Stimulated activated CD8-positive, alpha-beta memory T cell treated with anti-CD3 and anti-CD28 coated beads, Interleukin-15, amount 100 ng/mL, for 48 hours (primary cell): ENCODE measurements around the gene PDZK1.
"Not testable (repeated sequence)": the region's sequence is repeated elsewhere in the genome, so short reads cannot be mapped to it uniquely, and the experiment has no call there.

Source experiments
- DNase-seq, 2 donors: peaks; one replicate each; pipeline ENCODE4 v3.0.0-alpha.2; 2020; ENCODE audit warnings: low read depth in 2 of 2

Gene PDZK1

DNA sequence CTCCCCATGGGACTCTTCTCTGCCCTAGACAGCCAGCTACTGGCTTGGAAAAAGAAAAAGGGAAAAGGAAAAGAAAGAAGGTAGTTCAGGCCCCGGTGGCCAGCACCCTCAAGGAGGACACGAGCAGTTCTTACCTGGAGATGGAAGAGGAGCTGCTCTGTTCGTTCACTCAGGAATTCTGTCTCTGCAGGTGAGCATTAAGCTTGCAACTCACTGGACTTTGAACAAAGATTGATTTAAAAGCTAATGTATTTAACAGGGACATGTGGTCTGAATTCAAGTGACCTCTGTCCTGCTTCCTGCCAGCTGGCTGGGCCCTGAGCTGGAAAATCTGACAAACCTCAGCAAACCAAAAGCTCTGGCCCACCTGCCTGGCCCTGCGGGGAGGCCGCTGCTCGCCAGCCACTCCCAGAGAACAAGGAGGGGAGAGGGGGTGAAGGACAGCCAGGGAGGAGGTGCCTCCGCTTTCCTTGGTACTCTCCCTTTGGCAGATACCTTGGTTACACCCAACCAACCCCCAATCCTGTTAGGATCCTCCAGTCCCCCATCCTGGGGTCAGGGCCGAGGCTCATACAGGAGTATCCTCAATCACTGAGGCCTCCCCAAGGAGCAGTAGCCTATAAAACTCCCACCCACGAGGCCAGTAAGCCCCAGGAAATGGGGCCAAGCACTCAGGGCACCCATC is at the start of gene PDZK1:
Gene PDZK1, minus strand, starts transcription at position 186 of the 685 bp plus-strand sequence. CDS start 19,347 bp downstream, outside the sequence.
- no peak for DNase-seq

DNA sequence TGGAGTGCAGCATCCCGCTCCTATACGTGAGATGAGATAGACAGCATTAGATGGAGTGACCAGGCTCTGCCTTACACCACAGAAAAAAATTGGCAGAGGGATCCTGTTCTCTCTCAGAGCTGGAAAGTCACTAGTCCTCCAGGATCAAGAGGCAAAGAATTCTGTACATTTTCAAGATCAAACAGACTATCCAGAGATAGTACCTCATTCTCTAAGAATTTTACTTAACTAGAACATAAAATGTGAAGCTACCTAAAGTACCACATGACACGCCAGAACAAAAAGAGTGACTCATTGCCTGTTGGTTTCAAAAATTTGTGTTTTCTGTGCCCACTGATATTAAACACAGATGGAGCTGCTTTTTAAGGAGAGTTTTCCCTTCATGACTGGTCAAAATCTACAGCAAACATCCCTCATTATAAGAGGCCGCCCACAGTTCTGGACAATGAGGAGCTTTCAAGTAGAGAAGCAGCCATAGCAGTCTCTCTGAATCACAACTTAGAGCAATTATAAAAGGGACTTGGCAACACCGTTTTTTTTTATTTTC is 44.4 kb upstream of the PDZK1 start:
- no peak for DNase-seq

DNA sequence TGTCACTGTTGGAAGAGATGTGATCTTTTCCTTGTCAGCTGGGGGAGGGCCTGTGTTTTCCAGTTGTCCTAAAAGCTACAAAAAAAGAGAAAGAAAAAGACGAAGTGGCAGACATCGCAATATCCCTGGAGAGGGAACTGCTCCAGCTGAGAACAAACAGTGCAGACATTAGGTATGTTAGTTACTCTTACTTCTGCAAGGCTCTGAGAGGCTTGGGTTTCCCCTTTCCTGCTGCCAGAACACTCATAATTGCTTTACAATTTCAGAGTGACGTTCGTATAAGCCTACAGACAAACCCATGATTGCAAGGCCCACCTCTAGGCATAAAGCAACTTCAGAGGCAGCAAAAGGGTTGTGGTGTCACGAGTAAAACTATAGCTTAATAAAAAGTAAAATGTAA is 43.3 kb upstream of the PDZK1 start:
- no peak for DNase-seq

DNA sequence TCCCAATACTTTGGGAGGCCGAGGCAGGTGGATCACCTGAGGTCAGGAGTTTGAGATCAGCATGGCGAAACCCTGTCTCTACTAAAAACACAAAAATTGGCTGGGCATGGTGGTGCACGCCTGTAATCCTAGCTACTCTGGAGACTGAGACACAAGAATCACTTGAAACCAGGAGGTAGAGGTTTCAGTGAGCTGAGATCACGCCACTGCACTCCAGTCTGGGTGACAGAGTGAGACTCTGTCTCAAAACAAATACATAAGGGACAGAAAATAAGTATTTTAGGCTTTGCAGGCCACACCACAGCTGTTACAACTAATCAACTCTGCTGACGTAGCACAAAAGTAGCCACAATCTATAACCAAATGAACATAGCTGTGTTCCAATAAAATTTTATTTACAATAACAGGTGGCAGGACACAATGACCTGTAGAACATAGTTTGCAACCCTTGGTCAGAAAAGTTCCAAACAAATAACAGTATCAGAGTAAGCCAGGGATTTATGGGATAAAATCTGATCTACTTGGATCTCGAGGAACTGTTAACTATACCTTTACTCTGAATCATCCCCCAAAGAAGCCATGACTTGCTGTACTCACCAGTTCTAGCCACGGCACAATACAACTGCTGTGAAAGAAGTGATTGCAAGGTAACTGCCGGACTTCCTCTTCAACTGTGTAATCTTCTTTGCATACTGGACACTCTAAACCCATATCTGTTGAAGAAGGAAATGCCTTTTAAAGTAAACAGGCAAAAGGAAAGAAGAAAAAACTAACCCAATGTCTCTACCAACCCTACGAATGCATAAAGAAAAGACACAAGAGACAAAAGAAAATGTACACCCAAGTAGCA is 40.5 kb upstream of the PDZK1 start:
- DNase-seq = no peak

DNA sequence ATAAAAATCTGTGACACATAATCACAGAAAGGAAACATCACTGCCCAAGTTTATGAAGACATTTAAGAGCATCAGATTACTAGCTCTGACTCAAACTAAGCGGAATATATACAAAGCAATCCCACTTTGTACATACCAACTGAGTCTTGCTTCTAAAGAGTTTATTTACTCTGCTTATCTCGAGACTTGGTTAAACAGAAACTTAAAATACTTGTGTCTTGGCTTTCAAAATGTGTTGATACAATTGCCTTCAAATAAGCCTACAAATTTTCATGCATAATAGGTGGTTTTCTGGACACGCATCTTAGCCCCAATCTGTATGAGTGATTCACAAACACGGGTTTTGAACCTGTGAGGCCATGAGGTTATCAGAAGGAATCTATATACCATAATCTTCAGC is 33.1 kb upstream of the PDZK1 start:
- no peak for DNase-seq

DNA sequence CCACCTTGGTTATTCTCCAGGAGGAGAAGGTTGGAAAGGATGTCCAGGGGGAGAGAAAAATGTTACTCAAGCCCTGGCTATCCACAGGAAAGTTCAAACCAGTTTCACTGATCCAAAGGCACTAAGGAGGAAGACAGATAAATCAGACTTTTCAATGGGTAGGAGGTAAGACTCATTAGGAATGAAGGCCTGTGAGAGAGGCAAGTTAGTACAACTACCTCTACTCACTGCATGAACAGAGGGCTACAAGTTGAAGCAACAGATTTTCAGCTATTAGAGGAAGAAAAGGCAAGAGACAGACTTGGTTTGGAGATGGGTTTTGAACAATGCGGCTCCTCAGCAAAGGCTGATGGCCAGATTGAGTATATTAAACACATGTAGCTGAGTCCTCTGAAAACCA is 29.0 kb upstream of the PDZK1 start:
- no peak for DNase-seq

DNA sequence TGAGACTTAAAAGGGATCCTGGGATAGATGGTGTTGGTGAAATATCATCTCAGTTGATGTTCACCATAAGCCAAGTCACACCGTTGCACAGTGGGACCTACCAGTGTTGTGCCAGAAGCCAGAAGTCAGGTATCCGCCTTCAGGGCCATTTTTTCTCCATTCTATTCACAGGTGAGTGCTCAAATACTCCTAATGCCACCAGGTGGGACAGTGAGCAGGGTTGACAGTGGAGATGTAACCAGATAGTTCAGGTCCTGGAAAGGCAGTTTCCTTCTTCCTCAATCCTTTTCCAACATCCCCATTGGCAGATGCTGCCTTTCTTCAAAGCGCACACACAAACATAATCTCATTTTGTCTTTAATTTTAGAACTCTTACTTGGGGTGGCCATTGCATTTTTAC is 23.7 kb upstream of the PDZK1 start:
- DNase-seq = no peak

DNA sequence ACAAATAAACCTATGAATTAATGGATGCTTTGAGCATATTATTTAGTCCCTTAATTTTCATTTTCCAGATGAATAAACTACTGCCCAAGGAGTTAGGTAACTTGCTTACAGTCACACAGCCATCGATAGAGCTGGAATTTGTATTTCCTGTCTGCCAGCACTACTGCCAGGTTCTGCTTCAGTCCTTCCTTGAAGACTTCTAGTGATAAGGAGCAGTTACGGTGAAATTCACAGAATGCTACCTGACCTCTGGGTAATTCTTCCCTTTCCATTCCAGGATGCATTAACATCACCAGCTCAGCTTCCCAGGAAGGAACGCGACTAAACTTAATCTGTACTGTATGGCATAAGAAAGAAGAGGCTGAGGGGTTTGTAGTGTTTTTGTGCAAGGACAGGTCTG is 23.3 kb upstream of the PDZK1 start:
- no peak for DNase-seq

DNA sequence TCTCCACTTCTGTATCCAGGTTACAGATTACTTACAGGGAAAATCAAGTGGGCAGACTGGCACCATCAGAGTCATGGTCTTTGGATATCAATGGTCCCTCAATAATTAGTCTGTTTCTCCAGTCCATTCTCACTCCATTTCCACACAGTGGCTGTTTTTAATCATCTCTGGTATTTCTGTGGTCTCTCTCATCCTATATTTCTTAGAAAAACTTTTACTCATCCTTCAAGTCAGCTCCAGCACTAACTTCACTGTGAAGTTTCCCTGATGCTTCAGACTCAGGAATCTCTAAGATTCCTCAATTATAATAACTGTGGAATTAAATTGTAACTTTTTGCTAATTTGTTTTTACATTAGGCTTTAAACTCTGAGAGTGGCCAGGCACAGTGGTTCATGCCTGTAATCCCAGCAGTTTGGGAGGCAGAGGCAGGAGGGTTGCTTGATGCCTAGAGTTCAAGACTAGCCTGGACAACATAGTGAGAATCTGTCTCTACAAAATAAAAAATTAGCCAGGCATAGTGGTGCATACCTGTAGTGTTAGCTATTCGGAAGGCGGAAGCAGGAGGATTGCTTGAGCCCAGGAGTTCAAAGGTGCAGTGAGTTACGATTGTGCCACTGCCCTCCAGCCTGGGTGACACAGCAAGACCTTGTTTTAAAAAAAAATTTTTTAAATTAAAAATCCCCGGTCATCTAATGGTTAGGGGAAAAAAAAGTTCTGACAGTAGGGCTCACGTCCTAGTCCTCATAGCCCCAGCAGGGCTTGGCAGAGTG is 22.7 kb upstream of the PDZK1 start:
- DNase-seq = no peak

DNA sequence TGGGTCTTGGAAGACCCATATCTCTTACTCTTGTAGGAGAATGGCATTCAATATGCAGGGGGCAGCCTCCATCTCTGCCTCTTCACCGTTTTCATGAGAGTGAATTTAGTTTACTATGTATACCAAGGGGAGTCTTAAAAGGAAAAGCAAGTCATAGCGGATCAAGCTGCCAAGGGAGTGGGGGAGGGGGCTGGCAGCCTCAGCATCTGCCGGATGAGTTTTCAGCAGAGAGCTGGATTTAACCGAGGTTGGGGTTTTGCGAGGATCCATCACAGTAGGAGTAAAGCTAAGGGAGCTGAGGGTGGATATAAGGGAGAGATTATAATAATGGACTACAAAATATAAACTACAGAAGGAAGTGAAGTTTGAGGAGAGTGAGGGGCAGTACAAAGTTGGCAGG is 22.0 kb upstream of the PDZK1 start:
- DNase-seq = no peak

DNA sequence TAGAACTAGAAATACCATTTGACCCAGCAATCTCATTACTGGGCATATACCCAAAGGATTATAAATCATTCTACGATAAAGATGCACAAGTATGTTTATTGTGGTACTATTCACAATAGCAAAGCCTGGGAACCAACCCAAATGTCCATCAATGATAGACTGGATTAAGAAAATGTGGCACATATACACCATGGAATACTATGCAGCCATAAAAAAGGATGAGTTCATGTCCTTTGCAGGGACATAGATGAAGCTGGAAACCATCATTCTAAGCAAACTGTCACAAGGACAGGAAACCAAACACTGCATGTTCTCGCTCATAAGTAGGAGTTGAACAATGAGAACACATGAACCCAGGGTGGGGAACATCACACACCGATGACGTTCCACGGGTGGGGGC is 19.0 kb upstream of the PDZK1 start:
- not testable (repeated sequence) for DNase-seq

DNA sequence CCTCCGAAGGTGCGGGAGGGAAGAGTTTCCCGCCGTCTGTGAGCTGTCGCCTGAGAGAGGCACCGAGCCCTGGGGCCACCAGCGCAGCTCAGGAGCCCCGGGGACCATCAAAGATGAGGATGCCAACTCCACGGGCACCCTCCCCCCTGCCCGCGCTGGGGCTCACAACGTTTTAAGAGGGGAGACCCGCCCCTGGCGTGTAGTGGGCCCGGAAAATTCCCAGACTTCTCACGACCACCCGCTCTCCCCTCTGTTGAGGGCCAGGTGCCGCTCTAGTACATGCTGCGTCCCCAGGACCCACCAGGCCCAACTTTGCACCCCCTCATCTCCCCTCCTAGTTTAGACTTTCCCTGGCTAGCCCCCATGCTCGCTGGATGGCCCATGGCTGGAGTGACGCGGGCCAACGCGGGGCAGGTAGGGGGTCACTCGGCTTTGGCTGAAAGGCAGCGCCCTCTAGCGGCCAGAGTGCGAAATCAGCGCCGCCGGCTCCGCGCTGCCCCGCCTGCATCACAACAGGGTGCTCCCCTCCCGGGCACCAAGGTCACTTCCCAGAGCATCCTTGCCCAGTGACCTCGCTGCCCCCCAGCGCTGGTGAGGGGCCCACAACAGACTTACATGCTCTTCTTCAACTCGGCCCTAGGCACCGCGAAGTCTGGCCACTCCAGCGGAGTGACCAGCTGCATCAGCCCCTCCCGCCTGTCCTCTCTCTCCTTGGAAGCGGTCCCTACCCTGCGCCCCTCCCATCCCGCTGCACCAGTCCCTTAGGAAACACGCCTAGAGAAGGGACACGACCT is 13.9 kb upstream of the PDZK1 start:
- DNase-seq = peak; percentile 54 to 56

DNA sequence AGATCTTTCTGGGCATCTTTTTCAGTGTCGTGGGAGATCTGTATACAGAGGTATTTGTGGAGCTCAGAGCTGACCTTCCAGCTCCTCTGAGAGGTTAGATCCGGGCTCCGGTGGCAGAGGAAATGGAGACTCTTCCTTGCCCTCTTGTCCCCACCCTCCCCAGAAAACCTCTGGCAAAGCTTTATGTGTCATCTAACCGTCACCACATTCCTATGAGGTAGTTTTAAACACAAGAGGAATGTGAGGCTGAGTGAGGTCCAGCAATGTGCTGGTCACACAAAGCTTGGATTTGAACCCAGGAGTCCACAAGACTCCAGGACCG is 13.3 kb upstream of the PDZK1 start:
- DNase-seq = no peak

DNA sequence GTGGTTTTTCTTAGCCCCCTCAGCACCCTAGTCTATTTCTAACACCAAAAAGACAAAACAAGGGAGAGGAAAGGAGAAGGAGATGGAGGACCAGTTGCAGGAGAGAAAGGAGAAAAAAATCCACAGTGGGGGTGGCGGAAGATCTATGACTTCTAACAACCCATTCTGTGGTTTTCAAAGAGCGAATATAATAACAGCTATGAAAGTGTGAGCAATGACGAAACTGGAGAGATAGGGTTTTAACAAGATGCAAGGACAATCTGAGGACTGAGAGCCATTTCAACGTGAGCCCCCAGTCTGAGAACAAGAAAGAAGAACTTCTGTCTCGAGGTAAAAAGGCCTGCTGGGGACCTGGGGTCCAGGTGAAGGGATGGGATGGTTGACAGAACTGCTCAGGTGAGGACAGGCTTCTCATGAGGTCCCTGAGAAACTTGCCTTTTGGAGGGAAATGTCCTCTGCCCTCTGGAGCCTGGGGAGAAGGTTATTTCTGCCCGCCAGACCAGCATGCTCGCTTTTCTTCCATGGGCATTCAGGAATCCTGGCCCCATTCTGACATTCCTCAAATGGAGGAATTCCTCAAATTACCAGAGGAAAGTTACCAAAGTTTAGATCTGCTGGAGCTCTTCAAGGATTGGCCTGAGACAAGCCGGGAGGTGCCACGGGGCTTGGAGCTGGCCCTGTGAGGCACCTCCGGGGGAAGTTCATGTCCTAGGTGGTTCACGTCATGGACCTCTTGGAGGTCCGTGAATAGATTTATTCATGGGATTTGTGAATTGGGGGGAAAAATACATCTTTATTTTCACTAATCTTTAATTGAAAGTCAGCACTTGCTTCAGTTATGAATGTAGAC is 12.3 kb upstream of the PDZK1 start, which contains the start of gene CD160:
Gene CD160, plus strand, starts transcription at position 270 of the 850 bp plus-strand sequence. CDS start 8,829 bp downstream, outside the sequence.
- DNase-seq = peak in 1 of 2 donors; percentile 21

DNA sequence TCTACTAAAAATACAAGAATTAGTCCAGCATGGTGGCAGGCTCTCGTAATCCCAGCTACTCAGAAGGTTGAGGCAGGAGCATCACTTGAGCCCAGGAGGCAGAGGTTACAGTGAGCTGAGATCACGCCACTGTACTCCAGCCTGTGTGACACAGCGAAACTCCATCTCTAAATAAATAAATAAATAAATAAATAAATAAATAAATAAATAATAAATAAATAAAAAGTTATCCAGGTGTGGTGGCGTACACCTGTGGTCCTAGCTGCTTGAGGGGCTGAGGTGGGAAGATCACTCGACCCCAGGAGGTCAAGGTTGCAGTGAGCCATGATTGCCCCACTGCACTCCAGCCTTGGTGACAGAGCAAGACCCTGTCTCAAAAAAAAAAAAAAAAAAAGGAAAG is 11.3 kb upstream of the PDZK1 start:
- not testable (repeated sequence) for DNase-seq

DNA sequence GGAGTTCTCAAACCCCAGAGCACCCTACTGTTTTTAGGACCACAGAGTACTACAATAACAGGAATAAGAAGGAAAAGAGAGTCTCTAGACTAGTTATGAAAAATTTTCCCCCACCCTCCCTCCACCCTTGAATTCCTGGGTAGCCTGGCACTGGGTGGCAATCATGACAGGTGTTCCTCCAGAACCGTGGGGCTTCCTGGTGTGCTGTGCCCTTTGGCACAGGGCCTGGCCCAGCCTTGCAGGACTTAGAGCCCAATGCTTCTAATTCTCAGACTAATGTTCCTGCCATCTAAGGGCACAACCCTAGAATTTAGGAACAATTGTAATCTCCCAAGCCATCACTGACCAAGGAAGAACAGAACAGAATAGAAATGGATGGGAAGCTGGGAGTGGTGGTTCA is 10.7 kb upstream of the PDZK1 start:
- DNase-seq = no peak

DNA sequence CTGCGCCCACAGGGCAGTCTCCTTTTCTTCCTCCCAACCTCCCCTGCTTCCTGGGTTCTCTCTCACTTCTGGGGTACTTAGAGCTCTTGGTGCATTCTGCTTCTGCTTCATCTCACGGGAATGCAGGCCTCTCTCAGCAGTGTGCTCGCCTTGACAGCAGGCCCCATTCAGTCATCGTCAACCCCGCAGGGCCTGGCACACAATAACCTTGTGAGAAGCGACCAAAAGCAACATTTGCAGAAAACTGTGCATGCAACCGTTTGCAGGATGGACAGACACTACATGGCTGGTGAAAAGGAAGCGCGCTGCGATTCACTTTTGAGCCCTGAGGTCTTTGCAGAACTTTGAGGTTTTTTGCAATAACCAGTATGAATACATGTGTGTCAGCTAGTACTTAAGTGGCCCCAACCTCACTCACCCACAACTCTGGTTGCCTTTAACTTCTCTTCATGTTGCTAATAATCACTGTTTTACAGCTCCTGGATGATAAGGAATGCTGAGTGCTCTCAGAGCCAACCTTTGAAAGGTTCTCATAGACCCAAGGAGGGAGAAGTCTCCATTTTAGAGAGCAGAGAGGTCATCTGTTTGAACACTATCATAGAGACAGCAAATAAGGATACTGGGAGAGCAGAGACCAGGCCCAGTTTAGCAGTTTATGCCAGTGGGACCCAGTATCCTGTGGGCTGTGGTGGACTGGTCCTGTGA is 9.6 kb upstream of the PDZK1 start:
- no peak for DNase-seq

DNA sequence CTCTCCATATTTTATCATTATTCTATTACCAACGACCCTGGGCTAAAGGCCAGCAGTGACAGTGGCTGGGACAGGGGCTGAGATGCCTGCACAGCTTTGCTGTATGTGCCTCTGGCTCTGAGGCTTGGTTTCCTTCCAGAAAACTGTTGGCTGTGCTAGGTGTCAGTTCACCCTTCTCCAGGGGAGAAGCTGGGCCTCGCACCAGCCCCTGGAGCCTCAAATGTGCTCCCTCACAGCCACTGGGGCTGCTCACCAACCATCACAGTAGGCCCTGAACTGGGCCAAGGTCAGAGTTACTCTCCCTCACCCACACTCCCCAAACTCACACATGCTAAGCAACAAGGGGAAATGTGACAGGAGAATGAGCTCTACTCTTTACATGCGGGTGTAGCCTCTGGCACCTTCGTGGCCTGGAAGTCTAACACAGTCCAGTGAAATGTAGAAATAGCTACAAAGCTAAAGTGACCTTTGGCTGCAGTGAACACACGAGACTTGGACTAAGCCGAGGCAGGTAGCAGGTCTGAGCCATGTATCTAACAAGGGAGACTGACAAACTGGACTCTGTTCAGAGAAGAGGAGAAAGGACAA is 7.5 kb upstream of the PDZK1 start:
- DNase-seq = no peak

DNA sequence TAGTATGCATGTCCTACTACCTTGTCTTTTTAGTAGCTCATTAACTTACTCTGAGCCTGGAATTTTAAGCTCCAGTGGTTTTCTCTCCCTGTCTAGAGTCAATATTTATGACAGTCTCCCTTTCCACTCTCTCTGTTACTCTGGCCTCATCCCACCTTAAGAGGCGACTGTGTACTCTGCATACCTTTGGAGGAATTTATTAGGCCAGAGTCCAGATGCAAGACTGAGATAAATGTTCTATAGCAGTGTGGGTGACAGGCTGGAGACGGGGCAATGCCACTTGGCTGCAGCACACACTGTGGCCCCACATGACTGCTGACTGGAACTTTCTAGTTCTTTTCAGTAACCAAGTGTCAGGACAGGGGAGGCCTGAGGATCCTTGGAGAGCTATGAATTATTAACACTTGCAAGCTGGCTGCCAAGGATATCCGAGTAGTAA is 4.1 kb upstream of the PDZK1 start:
- DNase-seq = no peak
